Measurements from ENCODE around the gene SLC51B. TPM values are rescaled to one million over a fixed set of nuclear protein-coding genes. Genes with fewer than 3 reads are reported as not detected.
"Not testable (repeated sequence)": the region's sequence is repeated elsewhere in the genome, so short reads cannot be mapped to it uniquely, and the experiment has no call there.

The SLC51B gene
- total and polyA plus RNA-seq, 8 donors: 0.39 to 19.3 (median 14.1) TPM

DNA sequence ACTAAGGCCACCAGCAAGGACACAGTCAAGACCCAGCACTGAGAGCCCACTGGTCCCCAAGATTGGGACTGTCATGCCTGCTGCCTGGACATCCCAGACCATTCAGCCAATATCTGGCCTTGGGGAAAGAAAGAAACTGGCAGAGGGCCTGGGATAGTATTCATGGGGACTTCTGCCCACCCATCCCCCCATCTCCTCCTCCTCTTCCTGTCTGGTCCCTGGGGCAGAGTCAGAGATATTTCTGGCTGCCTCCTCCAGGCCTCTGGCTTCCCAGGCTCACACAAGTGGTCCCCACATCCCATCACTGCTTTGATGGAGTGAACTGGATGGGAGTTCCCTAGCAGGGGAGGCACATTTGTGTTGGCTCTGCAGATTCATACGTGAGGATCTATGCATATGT is 26.8 kb downstream of the SLC51B start:
- no peak overlapping the region for H3K4me3 ChIP-seq
- ATAC-seq (no peak), DNase-seq (peak in 1 of 4 donors; percentile 35)
- no peaks in the 10 kb centered on the region for H3K36me3 ChIP-seq
- peaks cover 6 to 32% of the 10 kb centered on the region in 2 donors for H3K27me3 ChIP-seq
- H3K9me3 ChIP-seq: no peaks in the 10 kb centered on the region
- peak overlapping the region in 1 of 2 donors; percentile 26 for H3K27ac ChIP-seq
- intact Hi-C loops (cut with DNase I): no loop called here
- peaks cover 11 to 23% of the 10 kb centered on the region in 2 donors for H3K4me1 ChIP-seq
- TF ChIP-seq, protein P1, sequence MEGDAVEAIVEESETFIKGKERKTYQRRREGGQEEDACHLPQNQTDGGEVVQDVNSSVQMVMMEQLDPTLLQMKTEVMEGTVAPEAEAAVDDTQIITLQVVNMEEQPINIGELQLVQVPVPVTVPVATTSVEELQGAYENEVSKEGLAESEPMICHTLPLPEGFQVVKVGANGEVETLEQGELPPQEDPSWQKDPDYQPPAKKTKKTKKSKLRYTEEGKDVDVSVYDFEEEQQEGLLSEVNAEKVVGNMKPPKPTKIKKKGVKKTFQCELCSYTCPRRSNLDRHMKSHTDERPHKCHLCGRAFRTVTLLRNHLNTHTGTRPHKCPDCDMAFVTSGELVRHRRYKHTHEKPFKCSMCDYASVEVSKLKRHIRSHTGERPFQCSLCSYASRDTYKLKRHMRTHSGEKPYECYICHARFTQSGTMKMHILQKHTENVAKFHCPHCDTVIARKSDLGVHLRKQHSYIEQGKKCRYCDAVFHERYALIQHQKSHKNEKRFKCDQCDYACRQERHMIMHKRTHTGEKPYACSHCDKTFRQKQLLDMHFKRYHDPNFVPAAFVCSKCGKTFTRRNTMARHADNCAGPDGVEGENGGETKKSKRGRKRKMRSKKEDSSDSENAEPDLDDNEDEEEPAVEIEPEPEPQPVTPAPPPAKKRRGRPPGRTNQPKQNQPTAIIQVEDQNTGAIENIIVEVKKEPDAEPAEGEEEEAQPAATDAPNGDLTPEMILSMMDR (IDR thresholded peaks at IDR 0.05): no peak

DNA sequence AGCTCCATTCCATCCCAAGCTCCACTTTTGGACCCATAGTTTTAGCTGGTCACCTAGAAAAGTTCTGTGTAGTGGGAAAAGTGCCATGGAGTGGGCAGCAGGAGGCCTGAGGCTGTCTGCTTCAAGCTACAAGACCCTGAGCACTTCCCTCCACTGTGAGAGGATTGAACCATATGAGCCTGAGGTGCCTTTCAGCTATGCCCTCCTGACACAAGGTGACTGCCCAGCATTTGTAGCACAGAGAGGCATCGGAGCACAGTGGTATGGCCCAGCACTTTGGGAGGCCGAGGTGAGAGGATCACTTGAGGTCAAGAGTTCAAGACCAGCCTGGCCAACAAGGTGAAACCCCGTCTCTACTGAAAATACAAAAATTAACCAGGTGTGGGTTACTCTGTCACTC is 27.4 kb downstream of the SLC51B start:
- Histone ChIP-seq H3K36me3 (no peaks in the 10 kb centered on the region), H3K4me3 (no peak overlapping the region), H3K27me3 (peaks cover 5 to 32% of the 10 kb centered on the region in 2 donors), H3K9me3 (no peaks in the 10 kb centered on the region), H3K27ac (no peak overlapping the region), H3K4me1 (peaks cover 10 to 23% of the 10 kb centered on the region in 2 donors)
- intact Hi-C loops (cut with DNase I): no loop called here
- ATAC-seq: no peak
- TF ChIP-seq, protein P1 (IDR thresholded peaks at IDR 0.05): no peak
- no peak for DNase-seq

DNA sequence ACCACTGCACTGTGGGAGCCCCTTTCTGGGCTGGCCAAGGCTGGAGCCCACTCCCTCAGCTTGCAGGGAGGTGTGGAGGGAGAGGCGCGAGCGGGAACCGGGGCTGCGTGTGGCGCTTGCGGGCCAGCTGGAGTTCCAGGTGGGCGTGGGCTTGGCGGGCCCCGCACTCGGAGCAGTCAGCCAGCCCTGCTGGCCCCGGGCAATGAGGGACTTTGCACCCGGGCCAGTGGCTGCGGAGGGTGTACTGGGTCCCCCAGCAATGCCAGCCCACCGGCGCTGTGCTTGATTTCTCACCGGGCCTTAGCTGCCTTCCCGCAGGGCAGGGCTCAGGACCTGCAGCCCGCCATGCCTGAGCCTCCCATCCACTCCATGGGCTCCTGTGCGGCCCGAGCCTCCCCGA is 29.8 kb downstream of the SLC51B start:
- H3K4me3 ChIP-seq; H3K4me1 ChIP-seq; H3K27ac ChIP-seq; intact Hi-C loops (cut with DNase I); DNase-seq; H3K9me3 ChIP-seq; H3K36me3 ChIP-seq; ATAC-seq: not testable (repeated sequence)
- H3K27me3 ChIP-seq: peaks cover 5 to 39% of the 10 kb centered on the region in 2 donors

DNA sequence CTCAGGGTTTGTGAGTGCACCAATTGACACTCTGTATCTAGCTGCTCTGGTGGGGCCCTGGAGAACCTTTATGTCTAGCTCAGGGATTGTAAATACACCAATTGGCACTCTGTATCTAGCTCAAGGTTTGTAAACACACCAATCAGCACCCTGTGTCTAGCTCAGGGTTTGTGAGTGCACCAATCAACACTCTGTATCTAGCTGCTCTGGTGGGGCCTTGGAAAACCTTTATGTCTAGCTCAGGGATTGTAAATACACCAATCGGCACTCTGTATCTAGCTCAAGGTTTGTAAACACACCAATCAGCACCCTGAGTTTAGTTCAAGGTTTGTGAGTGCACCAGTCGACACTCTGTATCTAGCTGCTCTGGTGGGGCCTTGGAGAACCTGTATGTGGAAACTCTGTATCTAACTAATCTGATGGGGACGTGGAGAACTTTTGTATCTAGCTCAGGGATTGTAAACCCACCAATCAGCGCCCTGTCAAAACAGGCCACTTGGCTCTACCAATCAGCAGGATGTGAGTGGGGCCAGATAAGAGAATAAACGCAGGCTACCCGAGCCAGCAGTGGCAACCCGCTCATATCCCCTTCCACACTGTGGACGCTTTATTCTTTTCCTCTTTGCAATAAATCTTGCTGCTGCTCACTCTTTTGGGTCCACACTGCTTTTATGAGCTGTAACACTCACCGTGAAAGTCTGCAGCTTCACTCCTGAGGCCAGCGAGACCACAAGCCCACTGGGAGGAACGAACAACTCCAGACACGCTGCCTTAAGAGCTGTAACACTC is 30.6 kb downstream of the SLC51B start:
- peaks cover 5 to 39% of the 10 kb centered on the region in 2 donors for H3K27me3 ChIP-seq
- H3K36me3 ChIP-seq; intact Hi-C loops (cut with DNase I); H3K4me1 ChIP-seq; DNase-seq; H3K9me3 ChIP-seq; H3K27ac ChIP-seq; H3K4me3 ChIP-seq; ATAC-seq: not testable (repeated sequence)

DNA sequence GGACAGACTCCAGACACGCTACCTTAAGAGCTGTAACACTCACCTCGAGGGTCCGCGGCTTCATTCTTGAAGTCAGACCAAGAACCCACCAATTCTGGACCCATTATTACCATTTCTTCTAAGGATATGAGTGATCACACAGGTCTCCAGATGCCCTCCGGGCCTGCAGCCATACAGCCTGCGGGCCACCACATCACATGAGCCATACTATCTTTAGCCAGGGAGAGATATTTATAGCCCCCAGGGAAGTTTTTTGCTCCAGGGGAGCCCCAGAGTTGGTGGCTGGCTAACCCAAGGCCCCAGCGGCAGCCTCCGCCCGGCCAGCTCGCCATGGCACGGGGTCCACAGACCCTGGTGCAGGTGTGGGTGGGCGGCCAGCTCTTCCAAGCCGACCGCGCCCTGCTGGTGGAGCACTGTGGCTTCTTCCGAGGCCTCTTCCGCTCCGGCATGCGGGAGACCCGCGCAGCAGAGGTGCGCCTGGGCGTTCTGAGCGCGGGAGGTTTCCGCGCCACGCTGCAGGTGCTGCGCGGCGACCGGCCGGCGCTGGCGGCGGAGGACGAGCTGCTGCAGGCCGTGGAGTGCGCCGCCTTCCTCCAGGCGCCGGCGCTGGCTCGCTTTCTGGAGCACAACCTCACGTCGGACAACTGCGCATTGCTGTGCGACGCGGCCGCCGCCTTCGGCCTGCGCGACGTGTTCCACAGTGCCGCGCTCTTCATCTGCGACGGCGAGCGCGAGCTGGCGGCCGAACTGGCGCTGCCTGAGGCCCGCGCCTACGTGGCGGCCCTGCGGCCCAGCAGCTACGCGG is 31.5 kb downstream of the SLC51B start, which contains the start of gene KBTBD13:
TSS of gene KBTBD13 (plus strand) at position 261 of the 805 bp plus-strand sequence. CDS start at position 331, 70 bp downstream.
- TF ChIP-seq, protein P1 (IDR thresholded peaks at IDR 0.05): no peak
- H3K9me3 ChIP-seq: no peaks in the 10 kb centered on the region
- H3K27ac ChIP-seq: no peak within 1 kb of the TSS
- H3K36me3 ChIP-seq: no peaks in the 10 kb centered on the region
- H3K27me3 ChIP-seq: peaks cover 5 to 39% of the 10 kb centered on the region in 2 donors
- no peak within 1 kb of the TSS for H3K4me3 ChIP-seq
- intact Hi-C loops (cut with DNase I): no loop called here
- peaks cover 2 to 3% of the 10 kb centered on the region in 2 donors for H3K4me1 ChIP-seq
- no peak for ATAC-seq
- no peak for DNase-seq

Data from left lung (tissue), 10 donors.